HFFc6 (cell line): ENCODE data around the gene NRG2. TPM values are rescaled to one million over a fixed set of nuclear protein-coding genes. Genes with fewer than 3 reads are reported as not detected.

ENCODE experiments used
- DNase-seq: peaks from one replicate; pipeline ENCODE4 v3.0.0-alpha.2; 2018
- H3K27ac Mint-ChIP-seq: 2 replicates; pipeline ENCODE4 v1.8.0; 2020; ENCODE audit warnings: mild to moderate bottlenecking, mixed read lengths
- H3K27me3 Mint-ChIP-seq: 2 replicates; pipeline ENCODE4 v1.8.0; 2021; ENCODE audit warnings: mild to moderate bottlenecking, moderate library complexity, mixed read lengths; ENCODE audit not compliant: insufficient read depth
- H3K36me3 Mint-ChIP-seq: 2 replicates; pipeline ENCODE4 v1.8.0; 2021; ENCODE audit warnings: low read depth, mixed read lengths
- H3K4me1 Mint-ChIP-seq: 2 replicates; pipeline ENCODE4 v1.8.0; 2020; ENCODE audit warnings: low read depth, mixed read lengths
- H3K4me3 Mint-ChIP-seq: 2 replicates; pipeline ENCODE4 v1.8.0; 2020; ENCODE audit warnings: mild to moderate bottlenecking, moderate library complexity, mixed read lengths
- H3K9me3 Mint-ChIP-seq: 2 replicates; pipeline ENCODE4 v1.8.0; 2020; ENCODE audit warnings: mild to moderate bottlenecking, mixed read lengths
- total RNA-seq, 6 experiments: library from RNA; stranded (reverse); fragmentation: NEBNext Ultra II Directional; extraction: Animal tissue kit (Norgen Biotek cat#: 25700); gene quantifications; 2 replicates in 1 of 6; 3 replicates in 5 of 6; pipeline ENCODE4 v1.2.3, GENCODE V29; 2021
- TF ChIP-seq, protein P1 (sequence below): fragments of 200-600 bp; sonication (generic); IDR thresholded peaks from 2 replicates; pipeline ENCODE4 v1.5.0; 2021; ENCODE audit warnings: antibody characterized with exemption, mild to moderate bottlenecking

Gene NRG2
- total RNA-seq, 6 experiments from 2014 or later, result 0.11 to 0.35 (median 0.19) TPM; not detected in 1

DNA sequence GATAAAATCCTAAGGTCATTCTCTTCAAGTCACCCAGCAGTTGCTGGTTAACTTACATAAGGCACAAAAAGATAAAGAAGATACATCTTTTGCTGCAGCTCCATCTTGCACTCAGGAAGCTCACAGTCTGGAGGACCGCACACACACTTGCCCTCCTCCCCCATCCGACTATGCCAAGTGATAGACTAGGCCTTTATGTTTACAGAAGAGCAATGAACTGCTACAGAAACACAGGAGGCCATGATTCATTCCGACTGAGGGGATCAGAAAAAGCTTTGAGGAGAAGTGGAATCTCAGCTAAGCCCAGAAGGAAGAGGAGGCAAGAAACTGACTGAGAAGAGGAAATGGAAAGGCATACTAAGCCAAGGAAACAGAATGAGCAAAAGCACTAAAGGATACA lies 17.4 kb downstream of the NRG2 start:
- Mint-ChIP-seq H3K36me3 (no peaks in the 10 kb centered on the region), H3K27me3 (peaks cover 28% of the 10 kb centered on the region), H3K4me3 (no peak overlapping the region), H3K27ac (no peak overlapping the region), H3K4me1 (no peaks in the 10 kb centered on the region), H3K9me3 (no peaks in the 10 kb centered on the region)
- TF ChIP-seq, protein P1, sequence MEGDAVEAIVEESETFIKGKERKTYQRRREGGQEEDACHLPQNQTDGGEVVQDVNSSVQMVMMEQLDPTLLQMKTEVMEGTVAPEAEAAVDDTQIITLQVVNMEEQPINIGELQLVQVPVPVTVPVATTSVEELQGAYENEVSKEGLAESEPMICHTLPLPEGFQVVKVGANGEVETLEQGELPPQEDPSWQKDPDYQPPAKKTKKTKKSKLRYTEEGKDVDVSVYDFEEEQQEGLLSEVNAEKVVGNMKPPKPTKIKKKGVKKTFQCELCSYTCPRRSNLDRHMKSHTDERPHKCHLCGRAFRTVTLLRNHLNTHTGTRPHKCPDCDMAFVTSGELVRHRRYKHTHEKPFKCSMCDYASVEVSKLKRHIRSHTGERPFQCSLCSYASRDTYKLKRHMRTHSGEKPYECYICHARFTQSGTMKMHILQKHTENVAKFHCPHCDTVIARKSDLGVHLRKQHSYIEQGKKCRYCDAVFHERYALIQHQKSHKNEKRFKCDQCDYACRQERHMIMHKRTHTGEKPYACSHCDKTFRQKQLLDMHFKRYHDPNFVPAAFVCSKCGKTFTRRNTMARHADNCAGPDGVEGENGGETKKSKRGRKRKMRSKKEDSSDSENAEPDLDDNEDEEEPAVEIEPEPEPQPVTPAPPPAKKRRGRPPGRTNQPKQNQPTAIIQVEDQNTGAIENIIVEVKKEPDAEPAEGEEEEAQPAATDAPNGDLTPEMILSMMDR, result no peak
- DNase-seq, result no peak

DNA sequence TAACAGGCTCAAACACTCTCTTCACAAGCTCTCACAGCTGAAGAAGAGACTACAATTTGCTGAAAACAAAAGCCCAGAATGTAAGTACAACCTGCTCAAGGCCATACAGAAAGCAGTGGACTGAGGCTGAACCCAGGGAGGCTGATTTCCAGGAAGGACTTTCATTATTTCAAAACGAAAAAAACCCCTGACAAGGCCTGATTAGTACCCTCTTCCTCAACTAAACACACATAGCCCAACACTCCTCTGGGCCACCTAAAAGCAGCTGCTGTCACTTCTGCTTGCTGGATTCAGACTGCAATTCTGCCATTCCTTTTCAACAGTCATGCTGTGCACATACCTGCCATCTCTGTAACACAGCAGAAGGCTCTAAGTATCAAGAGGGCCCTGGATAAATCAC lies 18.2 kb downstream of the NRG2 start:
- no peak overlapping the region for H3K27ac Mint-ChIP-seq
- no peak for DNase-seq
- H3K4me3 Mint-ChIP-seq, result no peak overlapping the region
- peaks cover 24% of the 10 kb centered on the region for H3K27me3 Mint-ChIP-seq
- no peaks in the 10 kb centered on the region for H3K36me3 Mint-ChIP-seq
- H3K4me1 Mint-ChIP-seq, result no peaks in the 10 kb centered on the region
- H3K9me3 Mint-ChIP-seq, result no peaks in the 10 kb centered on the region
- TF ChIP-seq, protein P1, result no peak

DNA sequence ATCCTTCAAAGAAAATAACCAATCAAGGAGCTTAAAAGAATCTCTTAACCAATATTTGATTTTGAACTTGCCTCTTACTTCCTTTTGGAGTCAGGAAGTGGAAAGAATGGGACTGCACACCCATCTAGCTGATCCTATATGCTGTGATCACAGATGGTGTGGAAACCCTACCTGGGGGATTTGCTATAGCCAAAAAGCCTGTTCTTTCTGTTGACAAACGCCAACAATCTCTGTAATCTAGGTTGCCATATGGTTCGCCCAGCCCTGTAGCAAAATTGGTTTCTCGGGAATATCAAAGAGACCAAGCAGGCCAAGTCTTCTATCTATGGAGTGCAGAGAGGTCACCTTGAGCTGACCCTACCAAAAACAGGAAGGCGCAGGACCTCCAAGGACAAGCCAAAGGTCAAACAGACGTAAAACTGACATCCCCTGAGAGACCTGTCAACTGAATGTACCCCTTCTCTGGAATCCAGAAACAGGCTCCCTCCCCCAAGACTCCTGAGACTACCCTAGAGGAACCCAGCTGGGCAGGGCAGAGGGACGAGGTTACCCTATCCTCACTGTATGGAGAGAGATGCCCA lies 19.4 kb downstream of the NRG2 start:
- DNase-seq, result no peak
- no peaks in the 10 kb centered on the region for H3K36me3 Mint-ChIP-seq
- no peaks in the 10 kb centered on the region for H3K9me3 Mint-ChIP-seq
- no peak overlapping the region for H3K4me3 Mint-ChIP-seq
- no peaks in the 10 kb centered on the region for H3K4me1 Mint-ChIP-seq
- no peak overlapping the region for H3K27ac Mint-ChIP-seq
- H3K27me3 Mint-ChIP-seq, result peaks cover 22% of the 10 kb centered on the region
- TF ChIP-seq, protein P1, result no peak

DNA sequence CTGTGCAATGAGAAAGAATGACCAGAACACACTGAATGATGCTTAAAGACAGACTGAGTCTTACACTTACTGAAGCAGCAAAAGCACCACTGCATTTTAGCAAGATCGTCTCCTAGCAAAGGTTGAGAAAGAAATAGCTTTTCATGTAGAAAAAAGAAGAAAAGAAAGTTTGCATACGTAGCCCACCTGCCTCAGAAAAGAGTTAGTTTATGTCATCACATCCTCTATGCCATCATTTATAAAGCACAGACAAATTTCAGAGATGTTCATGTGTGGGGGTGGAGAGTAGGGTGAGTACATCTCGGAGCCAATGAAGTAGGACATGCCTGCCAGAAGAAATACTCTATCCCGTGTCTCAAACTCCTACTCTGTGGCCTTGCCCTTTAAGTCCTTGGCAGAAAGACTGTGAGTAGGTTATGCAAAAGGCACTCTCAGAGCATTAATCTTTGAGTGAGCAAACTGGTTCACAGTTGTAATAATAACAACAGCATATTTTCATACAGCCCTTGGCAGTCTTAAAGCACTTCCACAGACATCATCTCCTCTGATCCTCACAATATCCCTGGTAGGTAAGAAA lies 22.4 kb downstream of the NRG2 start:
- no peak overlapping the region for H3K4me3 Mint-ChIP-seq
- peaks cover 16% of the 10 kb centered on the region for H3K27me3 Mint-ChIP-seq
- no peaks in the 10 kb centered on the region for H3K9me3 Mint-ChIP-seq
- H3K4me1 Mint-ChIP-seq, result no peaks in the 10 kb centered on the region
- TF ChIP-seq, protein P1, result no peak
- no peak overlapping the region for H3K27ac Mint-ChIP-seq
- no peaks in the 10 kb centered on the region for H3K36me3 Mint-ChIP-seq
- no peak for DNase-seq

DNA sequence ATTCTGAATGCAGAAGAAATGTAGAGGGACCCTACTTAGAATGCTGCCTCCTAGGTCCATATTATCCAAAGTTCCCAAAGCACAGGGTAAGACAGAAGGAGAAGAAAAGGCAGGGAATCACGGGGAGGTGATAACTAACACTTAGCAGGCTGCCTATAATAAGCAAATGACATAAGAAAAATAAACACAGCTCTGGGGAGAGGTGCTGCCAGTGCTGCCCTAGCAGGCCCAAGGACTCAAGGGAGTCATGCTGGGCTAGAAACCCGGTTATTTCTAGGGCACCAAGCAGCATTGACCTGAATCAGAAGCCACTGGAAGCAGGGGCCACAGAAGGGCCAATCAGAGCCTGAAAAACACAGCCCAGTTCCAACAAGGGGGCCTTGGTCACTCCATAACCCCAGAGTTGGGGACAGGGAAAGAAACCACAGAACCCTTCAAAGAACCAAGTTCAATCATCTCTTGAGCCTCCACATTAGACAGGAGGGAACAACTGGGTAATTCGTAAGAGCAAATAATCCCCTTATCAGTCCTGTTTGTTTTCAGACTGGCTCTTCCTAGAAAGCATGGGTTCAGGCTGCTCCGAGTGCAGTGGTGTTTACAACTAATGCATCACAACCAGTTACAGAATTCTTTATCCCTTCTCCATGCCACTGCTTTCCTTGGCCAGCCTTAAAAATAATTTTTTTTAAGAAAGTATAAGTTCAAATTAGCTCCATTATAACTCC lies 24.0 kb downstream of the NRG2 start:
- DNase-seq, result no peak

More for the DNA sequence above, 24.0 kb downstream of the NRG2 start:
- TF ChIP-seq, protein P1, result no peak
- Mint-ChIP-seq H3K36me3 (no peaks in the 10 kb centered on the region), H3K27me3 (peaks cover 7% of the 10 kb centered on the region), H3K9me3 (no peaks in the 10 kb centered on the region), H3K27ac (no peak overlapping the region), H3K4me3 (no peak overlapping the region), H3K4me1 (no peaks in the 10 kb centered on the region)
